ENCODE measurements around the gene DUSP1. TPM values are rescaled to one million over a fixed set of nuclear protein-coding genes. Genes with fewer than 3 reads are reported as not detected.

The DUSP1 gene
- total RNA-seq, 1 donor from 2014 or later = 4.2 TPM

DNA sequence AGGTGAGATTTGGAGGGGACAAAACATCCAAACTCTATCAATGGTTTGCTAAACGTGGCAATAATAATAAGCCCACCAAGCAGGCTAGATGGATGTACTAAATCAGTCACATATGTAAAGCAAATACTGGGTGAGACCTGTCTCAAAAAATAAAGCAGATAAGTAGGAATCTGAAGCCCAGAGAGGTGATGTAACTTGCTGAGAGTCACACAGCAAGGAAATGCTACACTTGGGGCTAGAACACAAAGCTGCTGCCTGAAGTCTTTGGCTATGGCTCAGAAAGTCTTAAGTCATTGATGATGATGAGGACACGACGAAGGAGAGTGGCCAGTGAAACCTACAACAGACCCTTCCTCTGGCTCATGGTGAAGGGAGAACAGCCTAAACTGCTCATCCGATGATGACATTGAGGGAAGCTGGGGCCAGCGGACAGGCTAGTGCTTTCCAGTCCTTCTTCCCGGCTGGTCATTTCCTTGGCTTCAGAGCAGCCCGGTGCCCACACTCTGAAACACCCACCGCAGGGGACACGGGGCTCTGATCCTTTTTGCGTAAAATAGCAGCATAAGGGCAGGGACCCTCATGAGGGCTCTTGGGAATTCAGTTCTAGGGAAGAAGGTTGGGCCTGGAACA lies 14.1 kb downstream of the DUSP1 start:
- Histone ChIP-seq H3K27ac (no peak overlapping the region), H3K9me3 (ENCODE audit: low read depth) (no peaks in the 10 kb centered on the region), H3K79me2 (ENCODE audit: low read depth) (no peaks in the 10 kb centered on the region), H3K4me1 (no peaks in the 10 kb centered on the region), H3K36me3 (no peaks in the 10 kb centered on the region), H3K4me3 (no peak overlapping the region), H2AFZ (replicated peaks) (no peak overlapping the region), H3F3A (ENCODE audit: low read depth) (no peaks in the 10 kb centered on the region), H4K20me1 (ENCODE audit: low read depth) (no peaks in the 10 kb centered on the region), H3K9ac (no peak overlapping the region), H3K4me2 (no peak overlapping the region), H3K27me3 (peaks cover 6% of the 10 kb centered on the region)
- DNase-seq (ENCODE audit: low spot score) = no peak
- TF ChIP-seq EZH2phosphoT487 (IDR thresholded peaks at IDR 0.05) (no peak), CTCF (IDR thresholded peaks at IDR 0.05) (no peak), EZH2 (IDR thresholded peaks at IDR 0.05) (no peak)
- Mint-ChIP-seq H3K4me3 (no peak overlapping the region), H3K27ac (peak overlapping the region; percentile 6), H3K4me1 (peaks cover 17% of the 10 kb centered on the region), H3K9me3 (peaks cover 22% of the 10 kb centered on the region), H3K36me3 (no peaks in the 10 kb centered on the region), H3K27me3 (ENCODE audit: insufficient read depth, low read depth) (peaks cover 8% of the 10 kb centered on the region)

DNA sequence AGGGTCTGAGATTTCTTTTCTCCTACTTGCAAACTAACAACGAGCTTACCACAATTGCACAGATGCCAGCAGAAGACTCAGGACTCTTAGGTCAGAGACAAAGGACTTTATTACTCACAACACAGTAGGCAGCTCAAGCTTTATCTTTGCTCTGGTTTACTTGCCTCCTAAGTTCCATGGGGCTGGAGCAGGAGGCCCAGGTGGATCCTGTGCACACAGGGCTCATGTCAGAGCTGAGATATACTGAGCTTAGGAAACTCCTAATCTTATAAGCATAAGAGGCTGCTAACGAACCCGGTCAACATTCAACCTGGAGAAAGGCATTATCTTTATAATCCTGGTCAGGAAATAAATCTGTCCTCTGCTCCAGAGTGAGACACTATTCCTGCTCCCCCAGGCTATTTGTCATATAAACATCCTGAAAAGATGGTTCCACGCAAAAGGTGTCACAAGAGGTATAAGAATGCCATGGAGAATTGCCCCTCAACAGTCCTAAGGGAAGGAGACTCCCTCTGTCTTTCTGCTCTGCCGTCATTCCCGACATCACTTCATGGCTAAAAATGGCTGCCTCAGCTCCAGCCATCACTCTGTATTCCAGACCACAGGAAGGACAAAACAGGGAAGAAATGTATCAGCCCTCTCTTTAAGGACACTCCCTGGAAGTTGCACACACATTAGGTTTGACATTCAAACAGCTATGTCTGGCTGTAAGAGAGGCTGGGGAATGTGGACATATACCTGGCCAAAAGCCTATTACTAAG lies 16.2 kb downstream of the DUSP1 start:
- Histone ChIP-seq H3K4me1 (no peaks in the 10 kb centered on the region), H3K27me3 (peaks cover 6% of the 10 kb centered on the region), H3K27ac (no peak overlapping the region), H3K79me2 (ENCODE audit: low read depth) (no peaks in the 10 kb centered on the region), H3F3A (ENCODE audit: low read depth) (no peaks in the 10 kb centered on the region), H4K20me1 (ENCODE audit: low read depth) (no peaks in the 10 kb centered on the region), H3K9me3 (ENCODE audit: low read depth) (no peaks in the 10 kb centered on the region), H2AFZ (replicated peaks) (no peak overlapping the region), H3K4me2 (no peak overlapping the region), H3K36me3 (no peaks in the 10 kb centered on the region), H3K9ac (no peak overlapping the region), H3K4me3 (no peak overlapping the region)
- peaks cover 20% of the 10 kb centered on the region for H3K4me1 Mint-ChIP-seq
- H3K4me3 Mint-ChIP-seq = no peak overlapping the region
- no peak overlapping the region for H3K27ac Mint-ChIP-seq
- TF ChIP-seq EZH2 (IDR thresholded peaks at IDR 0.05) = no peak
- no peak for TF ChIP-seq CTCF (IDR thresholded peaks at IDR 0.05)
- TF ChIP-seq EZH2phosphoT487 (IDR thresholded peaks at IDR 0.05) = no peak
- H3K9me3 Mint-ChIP-seq = peaks cover 14% of the 10 kb centered on the region
- no peak for DNase-seq (ENCODE audit: low spot score)
- H3K27me3 Mint-ChIP-seq (ENCODE audit: insufficient read depth, low read depth) = peaks cover 8% of the 10 kb centered on the region
- H3K36me3 Mint-ChIP-seq = no peaks in the 10 kb centered on the region

- Histone ChIP-seq H3F3A (ENCODE audit: low read depth) (no peaks in the 10 kb centered on the region), H2AFZ (replicated peaks) (no peak overlapping the region), H3K4me1 (no peaks in the 10 kb centered on the region), H3K4me2 (no peak overlapping the region), H3K27ac (no peak overlapping the region), H3K9me3 (ENCODE audit: low read depth) (no peaks in the 10 kb centered on the region), H3K9ac (no peak overlapping the region), H3K36me3 (no peaks in the 10 kb centered on the region), H4K20me1 (ENCODE audit: low read depth) (no peaks in the 10 kb centered on the region), H3K4me3 (no peak overlapping the region), H3K79me2 (ENCODE audit: low read depth) (no peaks in the 10 kb centered on the region), H3K27me3 (peaks cover 5% of the 10 kb centered on the region)
- no peak overlapping the region for H3K27ac Mint-ChIP-seq
- peaks cover 8% of the 10 kb centered on the region for H3K27me3 Mint-ChIP-seq (ENCODE audit: insufficient read depth, low read depth)
- TF ChIP-seq EZH2phosphoT487 (IDR thresholded peaks at IDR 0.05) = no peak
- no peak for TF ChIP-seq EZH2 (IDR thresholded peaks at IDR 0.05)
- no peak for TF ChIP-seq CTCF (IDR thresholded peaks at IDR 0.05)
- H3K4me3 Mint-ChIP-seq = no peak overlapping the region
- H3K9me3 Mint-ChIP-seq = peaks cover 3% of the 10 kb centered on the region
- H3K4me1 Mint-ChIP-seq = peaks cover 12% of the 10 kb centered on the region
- no peak for DNase-seq (ENCODE audit: low spot score)
- H3K36me3 Mint-ChIP-seq = no peaks in the 10 kb centered on the region
Observed at GRCh38 chr5:172753101-172753500, 17.9 kb downstream of the DUSP1 start.

All from neural progenitor cell (in vitro differentiated cells).